Activated T-helper 2 cell treated with anti-CD3 and anti-CD28 coated beads, Interferon-gamma antibody, Interleukin-2, Interleukin-4, amounts not matched to agents 10 μg/mL and 5 μg/mL and 100 μg/mL, durations not matched to agents 14 hours and 24 hours and 36 hours (primary cell): Measurements from ENCODE around the gene CER1. TPM values are rescaled to one million over a fixed set of nuclear protein-coding genes. Genes with fewer than 3 reads are reported as not detected.
"Not testable (repeated sequence)": the region's sequence is repeated elsewhere in the genome, so short reads cannot be mapped to it uniquely, and the experiment has no call there.

ENCODE experiments used
- DNase-seq: peaks from one replicate; pipeline ENCODE4 v3.0.0; 2021; ENCODE audit warnings: low spot score
- H3K27ac Mint-ChIP-seq: one replicate; pipeline ENCODE4 v1.8.0; 2021; ENCODE audit warnings: mixed read lengths
- H3K27me3 Mint-ChIP-seq: one replicate; pipeline ENCODE4 v1.8.0; 2021; ENCODE audit warnings: low read depth, mixed read lengths
- H3K36me3 Mint-ChIP-seq: one replicate; pipeline ENCODE4 v1.8.0; 2021; ENCODE audit warnings: low read depth, mixed read lengths
- H3K4me1 Mint-ChIP-seq: one replicate; pipeline ENCODE4 v1.8.0; 2021; ENCODE audit warnings: low read depth, mixed read lengths
- H3K4me3 Mint-ChIP-seq: one replicate; pipeline ENCODE4 v1.8.0; 2021; ENCODE audit warnings: low read depth, mild to moderate bottlenecking, moderate library complexity, mixed read lengths
- H3K9me3 Mint-ChIP-seq: one replicate; pipeline ENCODE4 v1.8.0; 2021; ENCODE audit warnings: mixed read lengths
- intact Hi-C: fragments of 100-400 bp; cut with micrococcal nuclease; formaldehyde crosslinking; loops from one replicate; pipeline ENCODE4 v1.15.1; 2023
- total RNA-seq: library from RNA; stranded (reverse); gene quantifications from 2 replicates; pipeline ENCODE4 v1.2.3, GENCODE V29; 2022

CER1 gene
- total RNA-seq, 1 donor from 2014 or later, result not detected

GRCh38 chr9:14705079-14705478 lies 17.5 kb downstream of the CER1 start:
- Mint-ChIP-seq H3K36me3 (no peaks in the 10 kb centered on the region), H3K9me3 (peaks cover 32% of the 10 kb centered on the region), H3K4me1 (no peaks in the 10 kb centered on the region), H3K27me3 (peaks cover 2% of the 10 kb centered on the region), H3K4me3 (no peak overlapping the region), H3K27ac (no peak overlapping the region)
- DNase-seq, result no peak
- intact Hi-C loops, result no loop called here

GRCh38 chr9:14704281-14704680 lies 18.3 kb downstream of the CER1 start:
- no peak for DNase-seq
- peaks cover 31% of the 10 kb centered on the region for H3K9me3 Mint-ChIP-seq
- intact Hi-C loops, result no loop called here
- H3K4me3 Mint-ChIP-seq, result no peak overlapping the region
- no peaks in the 10 kb centered on the region for H3K36me3 Mint-ChIP-seq
- peaks cover 2% of the 10 kb centered on the region for H3K27me3 Mint-ChIP-seq
- H3K4me1 Mint-ChIP-seq, result no peaks in the 10 kb centered on the region
- no peak overlapping the region for H3K27ac Mint-ChIP-seq

- H3K4me3 Mint-ChIP-seq, result no peak overlapping the region
- intact Hi-C loops, result no loop called here
- H3K27ac Mint-ChIP-seq, result no peak overlapping the region
Measured at GRCh38 chr9:14702200-14702720, 20.3 kb downstream of the CER1 start.

GRCh38 chr9:14693251-14693861 lies 29.2 kb downstream of the CER1 start, which contains the start of gene ZDHHC21:
Gene ZDHHC21 (minus strand): TSS chr9:14693432. CDS start chr9:14674340, 19,092 bp downstream.
- intact Hi-C loops, result no loop called here
- Mint-ChIP-seq H3K9me3 (no peaks in the 10 kb centered on the region), H3K27ac (peak within 1 kb of the TSS; percentile 89), H3K4me1 (peaks cover 37% of the 10 kb centered on the region), H3K4me3 (peak within 1 kb of the TSS; percentile 94), H3K36me3 (peaks cover 16% of the 10 kb centered on the region), H3K27me3 (peaks cover 13% of the 10 kb centered on the region)
- peak; percentile 46 for DNase-seq

More at GRCh38 chr9:14702200-14702720, 20.3 kb downstream of the CER1 start:
- no peaks in the 10 kb centered on the region for H3K36me3 Mint-ChIP-seq
- no peaks in the 10 kb centered on the region for H3K4me1 Mint-ChIP-seq
- peaks cover 22% of the 10 kb centered on the region for H3K9me3 Mint-ChIP-seq
- no peak for DNase-seq
- H3K27me3 Mint-ChIP-seq, result peaks cover 10% of the 10 kb centered on the region

- peak overlapping the region; percentile 94 for H3K4me3 Mint-ChIP-seq
- H3K36me3 Mint-ChIP-seq, result peaks cover 20% of the 10 kb centered on the region
- peaks cover 9% of the 10 kb centered on the region for H3K27me3 Mint-ChIP-seq
- intact Hi-C loops, result no loop called here
- H3K4me1 Mint-ChIP-seq, result peaks cover 41% of the 10 kb centered on the region
- peak overlapping the region; percentile 88 for H3K27ac Mint-ChIP-seq
- H3K9me3 Mint-ChIP-seq, result no peaks in the 10 kb centered on the region
- DNase-seq, result peak; percentile 8
Measured at GRCh38 chr9:14692470-14693250, 29.9 kb downstream of the CER1 start.

GRCh38 chr9:14690948-14691730 lies 31.4 kb downstream of the CER1 start:
- intact Hi-C loops, result no loop called here
- Mint-ChIP-seq H3K9me3 (no peaks in the 10 kb centered on the region), H3K36me3 (peaks cover 36% of the 10 kb centered on the region), H3K27me3 (no peaks in the 10 kb centered on the region), H3K27ac (no peak overlapping the region), H3K4me1 (peaks cover 41% of the 10 kb centered on the region), H3K4me3 (no peak overlapping the region)
- DNase-seq, result no peak

- intact Hi-C loops, result no loop called here
- no peak overlapping the region for H3K27ac Mint-ChIP-seq
- H3K9me3 Mint-ChIP-seq, result no peaks in the 10 kb centered on the region
- H3K4me3 Mint-ChIP-seq, result no peak overlapping the region
- H3K4me1 Mint-ChIP-seq, result peaks cover 31% of the 10 kb centered on the region
- no peak for DNase-seq
- H3K27me3 Mint-ChIP-seq, result no peaks in the 10 kb centered on the region
- peaks cover 63% of the 10 kb centered on the region for H3K36me3 Mint-ChIP-seq
Measured at GRCh38 chr9:14687042-14687719, 35.4 kb downstream of the CER1 start.

GRCh38 chr9:14686168-14686567 lies 36.4 kb downstream of the CER1 start:
- Mint-ChIP-seq H3K27ac (no peak overlapping the region), H3K9me3 (no peaks in the 10 kb centered on the region), H3K4me1 (peaks cover 23% of the 10 kb centered on the region), H3K4me3 (no peak overlapping the region), H3K36me3 (peaks cover 68% of the 10 kb centered on the region), H3K27me3 (no peaks in the 10 kb centered on the region)
- no peak for DNase-seq
- intact Hi-C loops, result no loop called here

- H3K4me3 Mint-ChIP-seq, intact Hi-C loops, H3K4me1 Mint-ChIP-seq, H3K27me3 Mint-ChIP-seq, DNase-seq, H3K9me3 Mint-ChIP-seq, H3K27ac Mint-ChIP-seq: not testable (repeated sequence)
- H3K36me3 Mint-ChIP-seq, result peaks cover 61% of the 10 kb centered on the region
Measured at GRCh38 chr9:14682616-14683015, 39.9 kb downstream of the CER1 start.

GRCh38 chr9:14678776-14679175 lies 43.8 kb downstream of the CER1 start:
- Mint-ChIP-seq H3K36me3 (peaks cover 42% of the 10 kb centered on the region), H3K4me1 (peaks cover 4% of the 10 kb centered on the region), H3K4me3 (no peak overlapping the region), H3K27me3 (no peaks in the 10 kb centered on the region), H3K27ac (no peak overlapping the region), H3K9me3 (no peaks in the 10 kb centered on the region)
- intact Hi-C loops, result no loop called here
- no peak for DNase-seq

- peaks cover 36% of the 10 kb centered on the region for H3K36me3 Mint-ChIP-seq
Measured at GRCh38 chr9:14677872-14678271, 44.7 kb downstream of the CER1 start.

GRCh38 chr9:14677396-14677795 lies 45.1 kb downstream of the CER1 start:
- no peaks in the 10 kb centered on the region for H3K4me1 Mint-ChIP-seq
- no peak overlapping the region for H3K27ac Mint-ChIP-seq
- no peak overlapping the region for H3K4me3 Mint-ChIP-seq
- H3K27me3 Mint-ChIP-seq, result no peaks in the 10 kb centered on the region
- no peaks in the 10 kb centered on the region for H3K9me3 Mint-ChIP-seq
- no peak for DNase-seq
- intact Hi-C loops, result no loop called here
- H3K36me3 Mint-ChIP-seq, result peaks cover 33% of the 10 kb centered on the region

More at GRCh38 chr9:14677872-14678271, 44.7 kb downstream of the CER1 start:
- no peak overlapping the region for H3K4me3 Mint-ChIP-seq
- H3K4me1 Mint-ChIP-seq, result peaks cover 3% of the 10 kb centered on the region
- intact Hi-C loops, result no loop called here
- no peak for DNase-seq
- no peaks in the 10 kb centered on the region for H3K27me3 Mint-ChIP-seq
- no peaks in the 10 kb centered on the region for H3K9me3 Mint-ChIP-seq
- no peak overlapping the region for H3K27ac Mint-ChIP-seq
